HG03432 (cell line): ENCODE results near the gene ENG.
"Not testable (repeated sequence)": the region's sequence is repeated elsewhere in the genome, so short reads cannot be mapped to it uniquely, and the experiment has no call there.

ENCODE experiments used
- ATAC-seq: cut with Tn5 transposase; IDR thresholded peaks from one replicate; pipeline ENCODE4 v1.9.1; 2021; ENCODE audit warnings: mild to moderate bottlenecking, moderate library complexity; ENCODE audit not compliant: unreplicated experiment

ENG gene

GRCh38 chr9:127854184-127854806 lies at the start of gene ENG:
Gene ENG (minus strand): TSS chr9:127854658. CDS start chr9:127854355, 303 bp downstream.
- no peak for ATAC-seq

GRCh38 chr9:127903557-127904475 lies 49.4 kb upstream of the ENG start:
- no peak for ATAC-seq

GRCh38 chr9:127899128-127899943 lies 44.9 kb upstream of the ENG start, which contains the start of gene ST6GALNAC6:
Gene ST6GALNAC6 (minus strand): TSS chr9:127899603. CDS start chr9:127897981, 1,622 bp downstream.
- ATAC-seq = peak; percentile 67

- no peak for ATAC-seq
Observed at GRCh38 chr9:127898433-127899127, 44.1 kb upstream of the ENG start.

GRCh38 chr9:127897193-127897692 lies 42.8 kb upstream of the ENG start:
- ATAC-seq = no peak

- no peak for ATAC-seq
Observed at GRCh38 chr9:127896395-127897192, 42.1 kb upstream of the ENG start.

GRCh38 chr9:127895811-127896210 lies 41.4 kb upstream of the ENG start:
- no peak for ATAC-seq

- ATAC-seq = no peak
Observed at GRCh38 chr9:127893392-127893791, 38.9 kb upstream of the ENG start.

- ATAC-seq = no peak
Observed at GRCh38 chr9:127892831-127893230, 38.4 kb upstream of the ENG start.

- no peak for ATAC-seq
Observed at GRCh38 chr9:127890053-127890452, 35.6 kb upstream of the ENG start.

- ATAC-seq = no peak
Observed at GRCh38 chr9:127887792-127888191, 33.3 kb upstream of the ENG start.

GRCh38 chr9:127886401-127886972 lies 32.0 kb upstream of the ENG start:
- ATAC-seq = no peak

GRCh38 chr9:127885508-127886281 lies 31.2 kb upstream of the ENG start:
- ATAC-seq = no peak

GRCh38 chr9:127884976-127885490 lies 30.6 kb upstream of the ENG start:
- no peak for ATAC-seq

GRCh38 chr9:127884427-127884911 lies 30.0 kb upstream of the ENG start:
- ATAC-seq = no peak

GRCh38 chr9:127883959-127884358 lies 29.5 kb upstream of the ENG start:
- no peak for ATAC-seq

GRCh38 chr9:127881715-127882114 lies 27.3 kb upstream of the ENG start:
- ATAC-seq = not testable (repeated sequence)

GRCh38 chr9:127880143-127880542 lies 25.7 kb upstream of the ENG start:
- no peak for ATAC-seq
